Panc1 (cell line): ENCODE results near the gene TRIM39. TPM values are rescaled to one million over a fixed set of nuclear protein-coding genes. Genes with fewer than 3 reads are reported as not detected.

ENCODE experiments used
- ATAC-seq: fragments of 200-7000 bp; cut with Tn5 transposase; 2 replicates; pipeline ENCODE4 v1.9.1; 2020; ENCODE audit warnings: mild to moderate bottlenecking, moderate library complexity
- BruUV-seq: library from RNA; stranded (reverse); fragments of 400-500 nt; replicated peaks from 2 replicates; lab custom pipeline; 2021; lab: Mats Ljungman, UMichigan
- CTCF ChIA-PET: fragments of 300-600 bp; sonication (Branson Sonifier 250); formaldehyde crosslinking; loops from one replicate; lab custom pipeline; 2022; ENCODE audit warnings: antibody characterized with exemption; lab: Charles Lee
- POLR2A ChIA-PET: fragments of 300-600 bp; sonication (Branson Sonifier 250); formaldehyde crosslinking; loops from one replicate; lab custom pipeline; 2022; ENCODE audit warnings: antibody characterized with exemption; lab: Charles Lee
- DNase-seq: peaks from one replicate; pipeline ENCODE4 v3.0.0-alpha.2; 2010; ENCODE audit warnings: low read depth, low spot score
- H3K27ac ChIP-seq: 2 replicates; pipeline ENCODE4 v1.5.1; 2011; ENCODE audit warnings: mild to moderate bottlenecking, low read length, inconsistent platforms
- H3K27me3 ChIP-seq: fragments of 200-500 bp; sonication (Bioruptor generic); 2 replicates; pipeline ENCODE4 v1.6.0; 2014; ENCODE audit warnings: low read length, inconsistent platforms; ENCODE audit not compliant: control insufficient read depth, insufficient read depth
- H3K36me3 ChIP-seq: fragments of 200-500 bp; sonication (Bioruptor generic); 2 replicates; pipeline ENCODE4 v1.5.1; 2014; ENCODE audit warnings: inconsistent platforms, mild to moderate bottlenecking, low read length, moderate library complexity; ENCODE audit not compliant: control insufficient read depth, insufficient read depth
- H3K4me1 ChIP-seq: 2 replicates; pipeline ENCODE4 v1.5.1; 2011; ENCODE audit warnings: inconsistent platforms, mild to moderate bottlenecking, low read length, moderate library complexity; ENCODE audit not compliant: control insufficient read depth, insufficient read depth
- H3K4me3 ChIP-seq, 2 experiments: 2 replicates each; pipeline ENCODE4 v1.5.1; 2011 to 2012; ENCODE audit warnings: low read depth in 2 of 2, low read length in 2 of 2, mild to moderate bottlenecking in 2 of 2, inconsistent platforms in 1 of 2, moderate library complexity in 1 of 2
- H3K9me3 ChIP-seq: fragments of 200-500 bp; sonication (Bioruptor generic); 2 replicates; pipeline ENCODE4 v1.5.1; 2014; ENCODE audit warnings: low read depth, mild to moderate bottlenecking, inconsistent platforms, low read length, moderate library complexity; ENCODE audit not compliant: control insufficient read depth, insufficient read depth
- POLR2AphosphoS5 ChIP-seq: IDR thresholded peaks from 2 replicates; pipeline ENCODE4 v1.6.1; 2012; ENCODE audit warnings: mild to moderate bottlenecking, low read depth, low read length, moderate library complexity
- REST ChIP-seq, 2 experiments: IDR thresholded peaks; 2 replicates each; pipeline ENCODE4 v1.6.1; 2011 to 2012; ENCODE audit warnings: low read depth in 2 of 2, control low read depth in 1 of 2, low read length in 1 of 2, mild to moderate bottlenecking in 1 of 2, moderate library complexity in 1 of 2; ENCODE audit not compliant: insufficient read depth in 1 of 2
- SIN3A ChIP-seq: IDR thresholded peaks from 2 replicates; pipeline ENCODE4 v1.6.1; 2012; ENCODE audit warnings: low read depth, mild to moderate bottlenecking, low read length, moderate library complexity, borderline replicate concordance; ENCODE audit not compliant: insufficient read depth
- TCF7L2 ChIP-seq: IDR thresholded peaks from 2 replicates; pipeline ENCODE4 v1.6.1; 2011; ENCODE audit warnings: mild to moderate bottlenecking, low read depth, low read length, inconsistent platforms
- in situ Hi-C: cut with HindIII; loops from 2 replicates; pipeline ENCODE4 v1.10.0; 2016; ENCODE audit warnings: low sequenced_read_pairs, low pct_unique_long_range_greater_than_20kb
- intact Hi-C: fragments of 100-400 bp; cut with micrococcal nuclease; formaldehyde crosslinking; loops from one replicate; pipeline ENCODE4 v1.10.0; 2022; ENCODE audit not compliant: unreplicated experiment
- total RNA-seq: library from RNA; stranded (reverse); gene quantifications from one replicate; pipeline ENCODE4 v1.2.1, GENCODE V29; 2021; ENCODE audit not compliant: unreplicated experiment
- TF ChIP-seq, protein P1 (sequence below): fragments of 450-650 bp; IDR thresholded peaks from 2 replicates; pipeline ENCODE4 v1.5.1; 2017; ENCODE audit warnings: mild to moderate bottlenecking

TRIM39 gene
- total RNA-seq, 1 experiment from 2014 or later: 13.4 TPM

- CTCF ChIA-PET: no interaction called here
These were observed 728 bp upstream of the TRIM39 start for GRCh38 chr6:30325873-30326525.

GRCh38 chr6:30327232-30327746 lies 562 bp downstream of the TRIM39 start:
- in situ Hi-C loops: no loop called here
- peak overlapping the region; percentile 92 to 100 for H3K4me3 ChIP-seq
- CTCF ChIA-PET: no interaction called here

More at GRCh38 chr6:30325873-30326525, 728 bp upstream of the TRIM39 start:
- H3K27ac ChIP-seq: peak overlapping the region; percentile 92
- H3K27me3 ChIP-seq: no peaks in the 10 kb centered on the region
- peak; percentile 36 for DNase-seq
- intact Hi-C loops (no loop called here), in situ Hi-C loops (no loop called here)
- H3K4me3 ChIP-seq: peak overlapping the region; percentile 92 to 100
- H3K36me3 ChIP-seq: peaks cover 2% of the 10 kb centered on the region; the same call in 1 of the 2 replicates
- H3K9me3 ChIP-seq: no peaks in the 10 kb centered on the region
- POLR2A ChIA-PET: interaction anchor here (0.6 to 1.6 kb wide), 3 partner anchors 54 to 113 kb away, joined by 4 to 7 read pairs (median 4); partner anchors contain the start of gene TRIM26
- peak; percentile 88 for ATAC-seq
- peaks cover 21% of the 10 kb centered on the region for H3K4me1 ChIP-seq
- BruUV-seq: no TSS peak
- TF ChIP-seq POLR2AphosphoS5 (no peak), REST (IDR thresholded peaks at IDR 0.05; ENCODE audit: insufficient read depth in 1 of 2, low read depth in 2 of 2, low read length in 1 of 2) (no peak), SIN3A (0 out of 2 replicates have a peak, but pooled peaks have one; percentile 50), TCF7L2 (peak; percentile 67)
- TF ChIP-seq, protein P1, sequence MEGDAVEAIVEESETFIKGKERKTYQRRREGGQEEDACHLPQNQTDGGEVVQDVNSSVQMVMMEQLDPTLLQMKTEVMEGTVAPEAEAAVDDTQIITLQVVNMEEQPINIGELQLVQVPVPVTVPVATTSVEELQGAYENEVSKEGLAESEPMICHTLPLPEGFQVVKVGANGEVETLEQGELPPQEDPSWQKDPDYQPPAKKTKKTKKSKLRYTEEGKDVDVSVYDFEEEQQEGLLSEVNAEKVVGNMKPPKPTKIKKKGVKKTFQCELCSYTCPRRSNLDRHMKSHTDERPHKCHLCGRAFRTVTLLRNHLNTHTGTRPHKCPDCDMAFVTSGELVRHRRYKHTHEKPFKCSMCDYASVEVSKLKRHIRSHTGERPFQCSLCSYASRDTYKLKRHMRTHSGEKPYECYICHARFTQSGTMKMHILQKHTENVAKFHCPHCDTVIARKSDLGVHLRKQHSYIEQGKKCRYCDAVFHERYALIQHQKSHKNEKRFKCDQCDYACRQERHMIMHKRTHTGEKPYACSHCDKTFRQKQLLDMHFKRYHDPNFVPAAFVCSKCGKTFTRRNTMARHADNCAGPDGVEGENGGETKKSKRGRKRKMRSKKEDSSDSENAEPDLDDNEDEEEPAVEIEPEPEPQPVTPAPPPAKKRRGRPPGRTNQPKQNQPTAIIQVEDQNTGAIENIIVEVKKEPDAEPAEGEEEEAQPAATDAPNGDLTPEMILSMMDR: no peak

More at GRCh38 chr6:30327232-30327746, 562 bp downstream of the TRIM39 start:
- POLR2A ChIA-PET: no interaction called here
- peak overlapping the region; percentile 94 for H3K27ac ChIP-seq
- no TSS peak for BruUV-seq
- H3K9me3 ChIP-seq: no peaks in the 10 kb centered on the region
- DNase-seq (no peak), ATAC-seq (no peak)
- intact Hi-C loops: no loop called here
- H3K27me3 ChIP-seq: no peaks in the 10 kb centered on the region
- peaks cover 5% of the 10 kb centered on the region; the same call in 1 of the 2 replicates for H3K36me3 ChIP-seq
- H3K4me1 ChIP-seq: peaks cover 16% of the 10 kb centered on the region
- TF ChIP-seq TCF7L2 (no peak), POLR2AphosphoS5 (no peak), REST (IDR thresholded peaks at IDR 0.05; ENCODE audit: insufficient read depth in 1 of 2, low read depth in 2 of 2, low read length in 1 of 2) (no peak), SIN3A (no peak)
- TF ChIP-seq, protein P1: no peak
